T-cell (primary cell): ENCODE data around the gene KRTAP4-6. TPM values are rescaled to one million over a fixed set of nuclear protein-coding genes. Genes with fewer than 3 reads are reported as not detected.

Experiments used
- total RNA-seq, 35 experiments: library from RNA in 6 of 35; stranded (reverse) in 6 of 35; fragments of 120-200 nt in 1 of 35; gene quantifications; one replicate each; pipeline versions ENCODE4 v1.2.1 to v1.2.4 and lab custom pipeline; 2013 to 2026

Gene KRTAP4-6
- total RNA-seq, 5 donors from 2014 or later (not counting 1 experiment from before 2014, with no cell fraction given) = not detected

Other genes starting within 250 kb of the KRTAP4-6 start
- gene KRT23, start 202.9 kb downstream of the KRTAP4-6 start, total RNA-seq = not detected
- not detected for gene KRT39, start 173.6 kb downstream of the KRTAP4-6 start, total RNA-seq
- not detected for gene KRT40, start 156.2 kb downstream of the KRTAP4-6 start, total RNA-seq
- gene KRTAP3-3, start 146.4 kb downstream of the KRTAP4-6 start, total RNA-seq = not detected
- not detected for gene KRTAP3-2, start 140.6 kb downstream of the KRTAP4-6 start, total RNA-seq
- not detected for gene KRTAP3-1, start 131.4 kb downstream of the KRTAP4-6 start, total RNA-seq
- not detected for gene KRTAP1-5, start 113.3 kb downstream of the KRTAP4-6 start, total RNA-seq
- gene KRTAP1-4, start 110.3 kb downstream of the KRTAP4-6 start, total RNA-seq = not detected
- gene KRTAP1-3, start 105.7 kb downstream of the KRTAP4-6 start, total RNA-seq = not detected
- gene KRTAP1-1, start 99.1 kb downstream of the KRTAP4-6 start, total RNA-seq = not detected
- gene KRTAP2-1, start 93.2 kb downstream of the KRTAP4-6 start, total RNA-seq = not detected
- not detected for gene KRTAP2-2, start 85.3 kb downstream of the KRTAP4-6 start, total RNA-seq
- gene KRTAP2-3, start 80.4 kb downstream of the KRTAP4-6 start, total RNA-seq = not detected
- gene KRTAP2-4, start 74.7 kb downstream of the KRTAP4-6 start, total RNA-seq = not detected
- not detected for gene KRTAP4-7, start 56.4 kb downstream of the KRTAP4-6 start, total RNA-seq
- not detected for gene KRTAP4-8, start 42.4 kb downstream of the KRTAP4-6 start, total RNA-seq
- not detected for gene KRTAP4-16, start 38.3 kb downstream of the KRTAP4-6 start, total RNA-seq
- not detected for gene KRTAP4-9, start 35.2 kb downstream of the KRTAP4-6 start, total RNA-seq
- gene KRTAP4-11, start 22.2 kb downstream of the KRTAP4-6 start, total RNA-seq = not detected
- gene KRTAP4-12, start 16.4 kb downstream of the KRTAP4-6 start, total RNA-seq = not detected
- gene KRTAP4-5, start 9.3 kb upstream of the KRTAP4-6 start, total RNA-seq = not detected
- not detected for gene KRTAP4-4, start 20.2 kb upstream of the KRTAP4-6 start, total RNA-seq
- gene KRTAP4-3, start 27.7 kb upstream of the KRTAP4-6 start, total RNA-seq = not detected
- not detected for gene KRTAP4-2, start 37.7 kb upstream of the KRTAP4-6 start, total RNA-seq
- not detected for gene KRTAP4-1, start 44.4 kb upstream of the KRTAP4-6 start, total RNA-seq
- gene KRTAP9-1, start 49.3 kb upstream of the KRTAP4-6 start, total RNA-seq = not detected
- gene KRTAP9-2, start 86.1 kb upstream of the KRTAP4-6 start, total RNA-seq = not detected
- not detected for gene KRTAP9-3, start 91.9 kb upstream of the KRTAP4-6 start, total RNA-seq
- not detected for gene KRTAP9-8, start 97.5 kb upstream of the KRTAP4-6 start, total RNA-seq
- gene KRTAP9-4, start 109.1 kb upstream of the KRTAP4-6 start, total RNA-seq = not detected
- not detected for gene KRTAP9-9, start 114.8 kb upstream of the KRTAP4-6 start, total RNA-seq
- not detected for gene KRTAP9-6, start 124.8 kb upstream of the KRTAP4-6 start, total RNA-seq
- gene KRTAP9-7, start 135.2 kb upstream of the KRTAP4-6 start, total RNA-seq = not detected
- gene KRTAP29-1, start 162.3 kb upstream of the KRTAP4-6 start, total RNA-seq = under 1 TPM in 2 of 5 donors, not detected in 3; 0.43 to 0.84 TPM
- gene KRTAP16-1, start 168.8 kb upstream of the KRTAP4-6 start, total RNA-seq = 1 to 10 TPM in 1 of 5 donors, under 1 TPM in 3, not detected in 1; 0.16 to 1.1 (median 0.45) TPM
- gene KRTAP17-1, start 175.2 kb upstream of the KRTAP4-6 start, total RNA-seq = not detected
- gene KRT33A, start 210.3 kb upstream of the KRTAP4-6 start, total RNA-seq = not detected
- not detected for gene KRT33B, start 229.3 kb upstream of the KRTAP4-6 start, total RNA-seq
- not detected for gene KRT34, start 241.8 kb upstream of the KRTAP4-6 start, total RNA-seq